A673 (cell line): ENCODE results near the gene PIK3IP1.

Experiments used
- CTCF ChIP-seq: fragments of 300-800, 200-600 bp; sonication (generic); conservative IDR thresholded peaks from 2 replicates; pipeline ENCODE4 v1.5.1; 2017; ENCODE audit warnings: low read depth, mild to moderate bottlenecking, antibody characterized with exemption, low read length, moderate library complexity, mixed read lengths
- EZH2 ChIP-seq: fragments of 200-600 bp; sonication (generic); IDR thresholded peaks from 2 replicates; pipeline ENCODE4 v1.6.1; 2017; ENCODE audit warnings: borderline replicate concordance, low read depth, mild to moderate bottlenecking, mixed read lengths, antibody characterized with exemption, low read length; ENCODE audit not compliant: poor library complexity, severe bottlenecking

- TF ChIP-seq CTCF: no peak
- TF ChIP-seq EZH2: no peak
Observed at GRCh38 chr22:31241936-31242335, 50.4 kb downstream of the PIK3IP1 start.
